ENCODE data around the gene FASTK.

Gene FASTK

DNA sequence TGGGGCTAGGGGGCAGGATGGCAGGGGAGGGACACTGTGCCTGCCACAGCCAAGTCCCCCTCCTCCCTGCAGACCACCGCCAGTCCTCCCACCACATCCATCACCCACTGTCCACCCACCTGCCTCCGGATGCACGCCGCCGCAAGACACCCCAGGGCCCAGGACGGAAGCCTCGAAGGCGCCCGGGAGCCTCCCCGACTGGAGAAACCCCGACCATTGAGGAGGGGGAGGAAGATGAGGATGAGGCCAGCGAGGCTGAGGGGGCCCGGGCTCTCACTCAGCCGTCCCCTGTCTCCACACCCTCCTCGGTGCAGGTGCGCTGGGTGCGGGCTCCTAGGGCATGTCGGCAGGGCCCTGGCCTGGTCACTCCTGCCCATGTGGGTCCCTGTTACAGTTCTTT lies 16.2 kb downstream of the FASTK start:
- no peak for DNase-seq (ENCODE audit: low read depth in 3 of 3)

DNA sequence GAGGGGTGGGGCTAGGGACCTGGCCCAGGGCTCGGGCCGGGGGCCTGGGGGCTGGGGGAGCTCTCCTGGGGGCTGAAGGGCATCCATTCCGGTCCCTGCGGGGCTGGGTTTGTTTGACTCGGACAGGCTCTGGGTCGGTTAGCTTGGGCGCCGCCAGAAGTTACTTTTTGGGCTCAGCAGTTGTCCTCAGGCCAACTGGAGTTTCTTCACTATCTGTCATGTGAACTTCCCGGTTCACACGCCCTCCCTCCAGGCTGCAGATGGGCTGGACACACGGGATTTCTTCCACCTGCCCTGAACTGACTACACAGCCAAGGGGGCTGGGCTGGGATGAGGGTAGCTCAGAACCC lies 17.4 kb downstream of the FASTK start:
- DNase-seq (ENCODE audit: low read depth in 3 of 3): no peak

DNA sequence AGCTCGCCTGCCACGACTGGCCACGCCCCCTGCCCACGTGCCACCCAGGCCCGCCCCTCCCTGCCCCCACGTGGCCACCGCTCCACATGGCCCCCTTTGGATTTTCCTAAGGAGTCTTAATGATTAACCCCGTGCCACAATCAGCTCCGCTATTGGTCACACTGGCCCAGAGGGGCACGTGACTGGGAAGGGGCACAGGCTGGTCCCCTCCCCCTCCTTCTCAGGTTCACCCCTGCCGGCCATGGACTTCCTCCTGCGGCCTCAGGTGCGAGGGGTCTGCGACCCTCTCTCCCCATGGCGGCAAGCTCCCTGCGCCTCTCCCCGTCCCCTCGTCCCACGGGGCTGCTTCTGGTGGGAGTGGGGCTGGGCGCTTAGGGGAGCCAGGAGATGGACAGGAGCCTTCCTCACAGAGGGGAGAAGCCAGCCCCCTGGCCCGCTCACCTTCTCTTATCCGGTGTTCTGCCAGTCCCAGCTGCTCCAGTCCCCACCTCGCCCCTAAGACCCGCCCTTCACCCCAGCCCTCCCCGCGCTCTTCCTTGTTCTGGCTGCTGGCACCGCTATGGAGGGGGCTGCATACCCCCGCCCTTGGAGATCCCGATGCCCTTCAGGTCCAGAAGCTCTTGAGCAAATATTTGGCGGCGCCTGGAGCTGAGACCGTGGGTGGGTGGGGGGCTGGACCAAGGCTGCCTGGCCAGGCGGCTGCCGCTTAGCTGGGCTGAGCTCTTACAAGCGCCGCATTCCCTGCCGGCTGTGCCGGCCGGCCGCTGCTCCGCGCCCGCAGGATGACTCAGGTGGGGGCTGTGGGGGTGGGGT lies 18.0 kb downstream of the FASTK start:
- DNase-seq (ENCODE audit: low read depth in 3 of 3): no peak

DNA sequence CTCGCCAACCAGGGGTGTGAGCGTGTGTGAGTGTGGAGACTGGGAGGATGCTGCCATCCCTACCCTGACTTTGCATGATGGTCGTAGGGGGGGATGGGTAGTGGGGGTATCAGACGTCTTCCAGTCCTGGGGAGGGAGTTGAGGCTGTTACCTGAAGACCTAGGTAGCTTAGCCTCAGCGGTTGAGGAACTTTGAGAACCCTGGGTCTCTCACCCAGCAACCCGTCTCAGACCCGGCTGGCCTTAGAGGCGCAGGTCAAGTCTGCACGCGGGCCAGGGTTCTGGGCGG lies 18.6 kb downstream of the FASTK start:
- DNase-seq (ENCODE audit: low read depth in 3 of 3): no peak

DNA sequence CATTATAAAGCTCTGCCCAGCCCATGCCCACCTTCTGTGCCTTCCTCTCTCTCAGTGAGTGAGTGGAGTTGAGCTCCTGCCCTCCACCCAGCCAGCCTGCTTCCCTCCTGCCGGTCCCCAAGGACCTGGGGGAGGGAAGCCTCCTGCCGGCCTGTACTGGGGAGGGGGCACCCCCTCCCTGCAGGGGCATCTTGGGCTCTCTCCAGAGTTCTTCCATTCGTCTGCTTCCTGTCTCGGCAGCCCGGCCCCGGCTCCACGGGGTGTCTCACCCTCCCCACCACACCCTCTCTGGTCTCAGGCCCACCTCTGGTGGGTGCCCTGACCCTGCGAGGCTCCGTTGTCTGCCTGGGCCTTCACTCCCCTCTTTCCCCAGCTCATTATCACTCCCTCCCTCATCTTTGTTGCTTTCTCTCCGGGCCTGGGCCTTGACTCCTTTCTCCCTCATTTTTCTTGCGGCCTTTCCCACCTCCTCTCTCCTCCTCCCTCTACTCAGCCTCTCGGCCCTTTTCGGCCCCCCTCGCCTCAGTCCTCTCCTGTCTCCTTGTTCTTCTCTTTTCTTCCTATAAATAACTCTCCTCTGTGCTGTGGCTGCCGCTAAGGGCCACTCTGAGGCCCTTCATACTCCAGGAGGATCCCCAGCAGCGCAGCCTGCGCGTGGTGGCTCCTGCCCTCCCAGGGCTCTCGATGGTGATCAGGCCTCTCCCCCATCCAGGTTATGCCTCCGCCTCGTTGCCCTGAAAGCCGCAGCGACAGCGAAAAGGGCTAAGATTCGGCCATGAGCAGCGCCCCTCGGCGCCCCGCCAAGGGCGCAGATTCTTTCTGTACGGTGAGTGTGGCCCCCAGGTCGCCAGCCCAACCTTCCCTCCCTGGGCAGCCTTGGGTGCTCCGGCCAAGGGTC lies 19.1 kb downstream of the FASTK start:
- no peak for DNase-seq (ENCODE audit: low read depth in 3 of 3)

DNA sequence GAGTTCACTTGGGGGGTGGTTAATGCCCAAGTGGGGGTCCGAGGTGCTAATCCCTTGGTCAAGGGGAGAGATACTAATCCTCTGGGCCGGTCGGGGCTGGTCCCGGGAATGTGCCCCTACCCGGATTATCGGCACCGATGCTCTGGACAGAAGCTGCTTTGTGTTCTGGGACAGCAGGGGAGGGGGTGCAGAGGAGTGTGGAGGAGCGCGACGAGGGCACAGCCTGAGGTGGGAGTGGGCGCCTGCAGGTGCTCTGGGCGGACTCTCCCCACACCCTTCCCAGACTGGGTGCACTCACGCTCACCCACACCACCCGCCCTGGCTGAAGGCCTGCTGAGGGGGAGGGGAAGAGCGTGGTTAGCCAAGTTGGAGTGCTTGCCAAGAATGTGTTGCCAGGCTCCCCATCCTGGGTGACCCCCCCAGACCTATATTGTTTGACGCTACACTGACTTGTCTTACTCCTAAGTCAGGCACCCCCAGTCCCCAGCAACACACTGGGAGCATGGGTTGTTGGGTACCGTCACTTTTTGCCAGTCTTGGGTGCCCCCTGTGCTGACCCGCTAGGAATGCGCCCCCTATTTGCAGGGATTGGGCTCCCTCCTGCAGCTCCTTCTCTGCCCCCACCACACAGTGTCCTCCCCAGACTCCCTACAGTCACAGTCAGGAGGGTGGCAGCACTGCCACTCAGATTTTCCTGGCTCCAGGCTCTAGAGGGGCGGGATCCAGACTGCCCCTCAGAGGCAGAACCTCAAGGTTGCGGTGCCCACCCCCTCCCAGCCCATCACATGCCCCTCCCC lies 20.0 kb downstream of the FASTK start:
- DNase-seq (ENCODE audit: low read depth in 3 of 3): no peak

DNA sequence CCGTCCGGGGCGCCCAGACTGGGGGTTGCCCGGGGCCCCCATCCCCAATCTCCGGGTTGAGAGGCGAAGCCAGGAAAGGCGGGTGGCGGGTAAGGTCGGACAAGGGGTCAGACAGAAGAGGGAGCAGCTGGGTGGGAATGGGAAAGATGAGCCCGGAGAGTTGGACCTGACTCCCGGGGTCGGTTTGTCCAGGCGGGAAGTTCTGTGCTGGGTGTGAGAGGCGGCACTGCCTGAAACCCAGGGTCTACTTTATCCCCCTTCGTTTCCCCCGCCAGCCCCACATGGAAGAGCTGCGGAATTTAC lies 20.5 kb downstream of the FASTK start:
- no peak for DNase-seq (ENCODE audit: low read depth in 3 of 3)

DNA sequence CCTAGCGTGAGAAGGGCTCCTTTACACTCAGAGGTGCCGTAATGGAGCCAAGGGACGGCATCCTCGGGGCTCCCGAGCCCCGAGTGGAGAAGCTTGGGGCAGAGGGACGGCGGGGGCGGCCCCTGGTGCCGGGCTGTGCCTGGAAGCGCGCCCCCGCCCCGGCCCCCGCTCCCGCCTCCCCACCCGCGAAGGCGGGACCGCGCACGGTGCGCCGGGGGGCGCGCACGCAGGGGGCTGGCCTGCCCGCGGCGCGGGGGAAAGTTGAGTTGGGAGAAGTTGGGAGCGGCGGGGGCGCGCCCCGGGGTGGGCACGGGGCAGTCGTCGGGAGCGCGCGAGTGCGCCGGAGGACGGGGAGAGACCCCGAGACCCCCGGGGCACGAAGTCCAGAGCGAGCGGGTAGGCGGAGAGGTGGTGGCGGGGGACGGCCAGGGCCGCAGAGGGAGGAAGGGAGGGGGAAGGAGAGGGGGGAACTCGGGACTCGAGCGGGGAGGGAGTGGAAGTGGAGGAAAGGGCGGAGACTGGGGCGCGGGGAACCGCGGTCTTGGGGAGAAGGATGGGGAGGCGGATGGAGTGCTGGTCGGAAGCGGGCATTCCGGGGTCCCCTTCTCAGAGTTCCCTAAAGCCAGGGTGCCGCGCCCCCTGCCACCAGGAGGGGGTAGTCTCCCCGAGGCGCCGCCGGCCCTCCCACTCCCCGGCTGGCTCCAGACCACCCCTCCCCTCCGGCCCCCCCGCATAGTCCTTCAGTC lies 21.1 kb downstream of the FASTK start, which contains the start of gene SLC4A2:
SLC4A2 (plus strand) TSS at position 223 of the 746 bp plus-strand sequence. CDS start 2,399 bp downstream, outside the sequence.
- peak; percentile 57 to 59 (median 58) for DNase-seq (ENCODE audit: low read depth in 3 of 3)

DNA sequence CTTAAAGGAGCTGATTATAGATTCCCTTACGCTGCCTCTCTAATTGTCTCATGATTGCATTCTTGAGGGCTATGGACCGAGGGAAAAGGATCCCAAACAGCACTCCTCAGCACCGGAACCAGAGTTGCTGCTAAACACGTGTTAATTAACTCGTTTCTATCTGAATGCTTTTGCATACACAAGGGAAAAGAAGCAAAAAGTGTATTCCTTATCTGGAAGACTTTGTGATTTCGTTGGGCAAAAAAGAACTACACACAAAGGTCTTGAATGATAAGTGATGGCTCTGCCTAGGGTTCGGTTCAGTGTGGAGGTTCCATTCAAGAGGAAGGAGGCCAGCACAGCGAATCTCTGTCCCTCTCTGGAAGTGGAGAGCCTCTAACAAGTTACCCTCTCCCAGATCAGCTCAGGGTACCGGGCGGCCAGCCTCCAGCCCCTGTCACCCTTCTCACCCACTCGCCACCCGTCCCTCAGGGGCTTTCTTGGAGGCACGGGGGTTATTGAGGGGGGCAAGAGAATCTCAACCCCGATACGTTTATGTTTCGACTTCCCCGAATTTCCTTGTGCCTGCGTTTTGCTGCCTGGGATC lies 21.7 kb downstream of the FASTK start:
- peak in 1 of 3 experiments; percentile 21 for DNase-seq (ENCODE audit: low read depth in 3 of 3)

DNA sequence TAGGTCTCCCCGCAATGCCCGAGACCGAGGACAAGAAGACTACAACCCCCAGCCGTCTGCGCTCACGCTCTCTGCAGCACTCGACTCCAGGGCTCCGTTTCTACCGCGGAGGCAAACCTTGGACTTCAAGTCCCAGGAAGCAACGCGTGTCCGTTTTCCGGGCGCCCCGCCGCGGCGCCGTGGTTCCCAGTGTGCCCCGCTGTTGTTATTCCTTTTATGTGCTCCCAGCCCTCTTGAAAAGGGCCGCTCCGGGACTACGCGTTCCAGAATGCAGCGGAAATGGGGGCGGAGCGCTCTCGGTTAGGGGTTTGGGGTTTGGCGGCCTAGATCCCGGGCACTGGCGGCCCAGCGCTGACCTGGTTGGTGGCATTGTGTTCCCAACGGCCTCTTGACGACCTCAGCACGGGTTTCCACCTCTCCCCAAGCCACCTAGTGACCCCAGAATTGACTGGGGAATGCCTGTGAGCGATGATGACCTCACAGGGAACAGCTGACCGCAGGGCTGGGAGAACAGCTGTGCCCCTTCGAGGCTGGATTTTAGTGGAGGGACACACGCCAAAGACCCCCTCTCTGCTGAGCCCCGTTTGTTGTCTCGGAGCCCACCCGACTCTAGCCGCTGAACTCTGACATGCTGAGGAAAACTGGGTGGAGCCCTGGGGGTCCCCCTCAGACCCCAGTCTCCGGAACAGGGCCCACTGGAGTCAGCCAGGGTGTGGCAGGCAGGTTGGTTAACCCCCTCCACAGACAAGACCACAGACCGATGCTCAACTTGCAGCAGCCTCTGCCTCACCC lies 22.4 kb downstream of the FASTK start:
- DNase-seq (ENCODE audit: low read depth in 3 of 3): peak; percentile 89 to 95 (median 95)

DNA sequence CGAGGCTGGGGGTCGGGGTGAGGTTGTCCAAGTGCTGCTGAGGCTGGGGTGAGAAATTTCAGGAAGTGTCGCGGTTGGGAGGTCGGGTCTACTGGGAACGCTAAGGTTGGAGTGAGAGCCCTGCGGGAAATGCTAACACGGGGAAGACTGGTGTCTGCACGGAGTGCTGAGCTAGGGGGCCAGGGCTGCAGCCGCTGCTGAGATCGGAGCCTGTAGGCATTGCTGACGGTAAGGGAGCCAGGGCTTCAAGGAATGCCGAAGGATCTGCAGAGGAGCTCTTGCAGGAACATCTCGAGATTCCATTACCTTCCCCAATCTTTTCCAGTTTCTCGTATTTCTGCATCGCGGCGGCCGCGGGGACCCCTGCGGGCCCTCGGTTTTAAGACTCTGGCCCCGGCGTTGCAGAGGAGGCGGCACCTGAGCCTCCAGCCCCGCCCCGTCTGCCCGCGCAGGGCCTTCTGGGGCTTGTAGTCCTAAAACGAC lies 23.1 kb downstream of the FASTK start, which contains the start of gene CDK5:
CDK5 (minus strand) TSS at position 392 of the 483 bp plus-strand sequence; CDS start at position 343, 49 bp downstream.
- DNase-seq (ENCODE audit: low read depth in 3 of 3): no peak

DNA sequence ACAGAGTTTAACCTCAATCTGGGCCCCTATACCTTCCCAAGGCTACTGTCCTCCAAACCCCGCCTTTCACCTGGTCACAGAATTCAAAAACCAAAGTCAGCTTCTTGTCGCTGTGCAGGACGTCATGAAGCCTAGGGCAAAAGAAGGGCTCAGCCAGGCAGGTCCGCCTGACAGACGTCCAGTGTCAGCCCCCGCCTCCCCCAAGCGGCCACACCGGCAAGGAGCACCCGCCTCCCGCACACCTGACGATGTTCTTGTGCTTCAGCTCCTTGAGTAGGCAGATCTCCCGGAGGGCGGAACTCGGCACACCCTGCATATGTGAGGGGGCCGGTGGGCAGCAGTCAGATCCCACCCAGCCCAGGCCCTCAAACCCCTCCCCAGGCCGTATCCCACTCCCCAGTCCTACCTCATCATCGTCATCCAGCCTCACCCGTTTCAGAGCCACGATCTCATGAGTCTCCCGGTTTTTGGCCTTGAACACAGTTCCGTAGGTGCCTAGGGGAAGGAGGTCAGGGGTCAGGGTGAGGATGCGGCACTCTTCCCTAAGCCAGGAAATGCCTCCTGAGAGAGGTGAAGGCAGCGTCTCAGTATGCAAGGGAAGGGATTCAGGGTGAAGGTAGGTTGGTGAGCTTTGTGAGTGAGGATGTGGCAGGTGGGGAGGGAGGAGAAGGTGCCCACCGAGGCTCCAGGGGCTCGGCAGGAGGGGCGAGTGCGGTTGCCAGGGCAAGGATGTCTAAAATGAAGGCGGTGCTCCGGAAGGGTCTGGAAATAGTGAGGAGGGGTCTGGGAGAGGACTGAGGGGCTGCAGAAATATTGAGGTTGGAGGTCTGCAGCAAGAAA lies 23.7 kb downstream of the FASTK start:
- no peak for DNase-seq (ENCODE audit: low read depth in 3 of 3)

DNA sequence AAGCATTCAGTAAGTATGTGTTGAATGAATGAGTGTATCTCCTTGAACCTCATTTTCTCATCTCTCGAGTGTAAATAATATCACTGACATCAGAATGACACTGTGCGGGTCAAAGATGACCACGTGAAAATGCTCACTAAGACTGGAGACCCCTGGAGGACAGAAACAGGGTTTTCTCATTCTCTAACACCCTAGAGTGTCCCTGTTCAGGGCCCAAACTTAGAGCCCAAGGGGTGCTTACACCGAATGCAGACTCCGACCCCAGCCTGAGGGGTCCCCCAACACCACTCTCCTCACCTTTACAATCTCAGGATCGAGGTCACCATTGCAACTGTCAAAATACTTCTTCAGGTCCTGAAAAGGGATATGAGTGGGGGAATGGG lies 24.3 kb downstream of the FASTK start:
- DNase-seq (ENCODE audit: low read depth in 3 of 3): no peak

DNA sequence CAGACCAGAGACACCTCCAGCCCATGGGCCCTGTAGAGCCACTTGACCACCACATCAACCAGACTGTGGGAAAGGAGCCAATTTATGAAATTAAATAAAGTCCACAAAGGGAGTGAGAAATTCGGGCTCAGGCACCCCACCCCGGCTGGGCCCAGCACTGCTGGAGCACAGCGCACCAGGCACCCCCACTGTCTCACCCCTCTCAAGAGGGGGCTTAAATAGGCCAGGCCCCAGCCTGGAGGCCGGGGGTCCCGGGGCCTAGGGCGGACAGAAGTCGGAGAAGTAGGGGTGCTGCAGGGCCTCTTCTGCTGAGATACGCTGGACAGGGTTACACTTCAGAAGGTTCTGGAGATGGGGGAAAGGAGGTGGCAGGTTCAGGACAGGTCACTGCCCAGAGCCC lies 26.9 kb downstream of the FASTK start:
- no peak for DNase-seq (ENCODE audit: low read depth in 3 of 3)

DNA sequence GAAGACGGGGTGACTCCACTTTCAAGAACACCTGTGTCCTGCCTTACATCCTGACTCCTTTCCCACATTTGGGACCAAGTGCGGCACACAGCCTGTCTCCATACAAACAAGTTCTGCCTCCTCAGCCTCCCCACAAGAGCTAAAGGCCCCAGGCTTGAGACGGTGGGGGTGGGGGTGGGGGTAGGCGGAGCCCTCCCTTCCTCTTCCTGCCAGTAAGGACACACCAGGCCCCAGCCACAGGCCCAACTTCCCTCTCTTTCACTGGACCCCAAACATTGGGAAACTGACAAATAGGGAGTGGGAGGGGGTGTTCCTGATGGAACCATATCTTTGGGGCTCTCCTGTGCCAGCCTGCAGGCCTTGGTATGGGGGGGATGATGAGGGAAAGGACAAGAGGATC lies 27.5 kb downstream of the FASTK start:
- no peak for DNase-seq (ENCODE audit: low read depth in 3 of 3)

DNA sequence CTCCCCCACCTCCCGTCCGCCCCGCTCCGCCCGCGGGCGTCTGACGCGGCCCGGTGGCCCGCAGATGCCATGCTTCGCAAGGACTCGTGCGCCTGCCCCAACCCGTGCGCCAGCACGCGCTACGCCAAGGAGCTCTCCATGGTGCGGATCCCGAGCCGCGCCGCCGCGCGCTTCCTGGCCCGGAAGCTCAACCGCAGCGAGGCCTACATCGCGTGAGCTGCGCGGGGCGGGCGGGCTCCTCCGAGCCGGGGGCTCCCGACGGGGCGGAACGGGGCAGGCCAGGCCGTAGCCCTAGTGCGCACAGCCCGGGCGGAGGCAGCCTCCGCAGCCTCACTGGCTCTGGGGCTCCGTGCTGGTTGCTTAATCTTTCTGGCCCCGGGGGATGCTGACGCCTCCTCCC lies 29.5 kb downstream of the FASTK start:
- DNase-seq (ENCODE audit: low read depth in 3 of 3): peak in 2 of 3 experiments; percentile 10 to 13

DNA sequence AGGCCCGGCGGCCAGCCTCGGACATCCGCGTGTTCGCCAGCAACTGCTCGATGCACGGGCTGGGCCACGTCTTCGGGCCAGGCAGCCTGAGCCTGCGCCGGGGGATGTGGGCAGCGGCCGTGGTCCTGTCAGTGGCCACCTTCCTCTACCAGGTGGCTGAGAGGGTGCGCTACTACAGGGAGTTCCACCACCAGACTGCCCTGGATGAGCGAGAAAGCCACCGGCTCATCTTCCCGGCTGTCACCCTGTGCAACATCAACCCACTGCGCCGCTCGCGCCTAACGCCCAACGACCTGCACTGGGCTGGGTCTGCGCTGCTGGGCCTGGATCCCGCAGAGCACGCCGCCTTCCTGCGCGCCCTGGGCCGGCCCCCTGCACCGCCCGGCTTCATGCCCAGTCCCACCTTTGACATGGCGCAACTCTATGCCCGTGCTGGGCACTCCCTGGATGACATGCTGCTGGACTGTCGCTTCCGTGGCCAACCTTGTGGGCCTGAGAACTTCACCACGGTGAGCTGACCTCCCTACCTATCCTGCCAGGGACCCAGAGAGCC lies 31.6 kb downstream of the FASTK start:
- DNase-seq (ENCODE audit: low read depth in 3 of 3): no peak

DNA sequence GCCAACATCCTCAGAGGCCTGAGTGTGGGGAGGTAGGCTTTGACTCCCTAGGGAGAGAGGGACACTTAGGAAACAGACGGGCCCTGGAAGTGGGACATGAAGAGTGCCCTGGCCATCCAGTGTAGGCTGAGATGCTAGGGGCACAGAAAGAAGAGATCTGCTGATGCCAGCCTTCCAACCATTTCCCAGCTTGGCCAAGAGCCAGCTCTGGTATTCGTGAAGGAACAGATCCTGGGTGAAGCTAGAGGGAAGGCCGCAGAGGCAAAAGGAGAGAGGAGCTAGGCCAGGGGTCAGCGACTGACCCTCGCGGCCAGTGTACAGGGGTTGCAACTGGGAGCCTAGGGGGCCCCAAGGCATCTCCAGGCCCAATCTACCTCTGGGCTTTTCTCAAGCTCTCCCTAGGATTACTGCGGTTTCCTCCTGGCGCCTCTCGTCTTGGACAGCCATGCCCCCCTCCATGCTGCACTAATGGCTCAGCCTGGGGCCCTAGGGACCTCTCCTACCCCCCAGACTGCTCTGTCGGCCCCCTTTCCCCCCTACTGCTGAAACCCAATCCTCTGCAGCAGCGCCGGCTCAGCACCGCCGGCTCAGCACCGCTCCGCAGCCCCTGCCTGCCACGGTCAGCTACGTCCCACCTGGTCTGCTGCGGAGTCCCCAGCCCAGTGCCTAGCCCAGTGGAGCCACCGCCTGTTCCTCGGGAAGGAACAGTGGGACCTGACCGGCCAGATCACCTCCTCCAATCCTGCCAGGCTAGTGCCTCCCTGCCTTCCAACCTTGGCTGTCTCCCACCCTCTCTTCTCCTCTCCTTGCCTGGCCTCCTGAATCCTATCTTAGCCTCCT lies 32.4 kb downstream of the FASTK start, which contains the start of gene ASIC3:
ASIC3 (plus strand) TSS at position 556 of the 840 bp plus-strand sequence. CDS start 355 bp downstream, outside the sequence.
- DNase-seq (ENCODE audit: low read depth in 3 of 3): no peak

All from stimulated activated CD4-positive, alpha-beta T cell treated with anti-CD3 and anti-CD28 coated beads, TNF-alpha, amount 100 ng/mL, for 4 hours (primary cell).